ENCODE results near the gene CCDC43. TPM values are rescaled to one million over a fixed set of nuclear protein-coding genes. Genes with fewer than 3 reads are reported as not detected.

CCDC43 gene
- total and polyA plus RNA-seq, 2 of the 8 experiments (the other 6 are each of a cell fraction or from before 2014, with no cell fraction given): 4.9 to 38.1 TPM

GRCh38 chr17:44653954-44654353 is 35.6 kb downstream of the CCDC43 start:
- H4K20me1 ChIP-seq (replicated peaks in 1 of 2; ENCODE audit: control insufficient read depth in 1 of 2, insufficient read depth in 2 of 2, low read length in 2 of 2): no peaks in the 10 kb centered on the region
- H3K9ac ChIP-seq (replicated peaks in 1 of 4; ENCODE audit: extremely low read depth in 1 of 4, low read depth in 3 of 4, low read length in 3 of 4): no peak overlapping the region
- no peaks in the 10 kb centered on the region for H3K36me3 ChIP-seq (ENCODE audit: control insufficient read depth in 2 of 4, insufficient read depth in 4 of 4, low read length in 3 of 4)
- H2BK5ac ChIP-seq (ENCODE audit: low read depth, low read length): no peak overlapping the region
- H2BK120ac ChIP-seq (replicated peaks; ENCODE audit: low read depth, low read length): no peak overlapping the region
- H2AFZ ChIP-seq (ENCODE audit: low read length): no peak overlapping the region
- H3K27me3 ChIP-seq (replicated peaks in 1 of 4; ENCODE audit: control insufficient read depth in 3 of 4, extremely low read depth in 1 of 4, insufficient read depth in 3 of 4, low read length in 3 of 4): peaks cover 2 to 36% (median 27%) of the 10 kb centered on the region in 4 experiments
- H3K4ac ChIP-seq (replicated peaks; ENCODE audit: insufficient read length, low read depth, low read length): no peak overlapping the region
- no peak overlapping the region for H3K4me2 ChIP-seq (ENCODE audit: insufficient read depth in 1 of 2, low read depth in 2 of 2, low read length in 2 of 2)
- no peak overlapping the region for H3K27ac ChIP-seq (ENCODE audit: low read depth, low read length)
- H3K4me1 ChIP-seq (replicated peaks in 1 of 4; ENCODE audit: control insufficient read depth in 3 of 4, insufficient read depth in 4 of 4, low read length in 3 of 4): no peaks in the 10 kb centered on the region; a peak in 1 of 7 replicates
- 50% methylated on average over 1 of the region's 1 CpG; no CpG with 5 or more reads in 1 of the 2 experiments for WGBS, 2 experiments (ENCODE audit: extremely low coverage in 1 of 2, insufficient coverage in 1 of 2, insufficient read length in 1 of 2, insufficient replicate concordance in 2 of 2, low coverage in 1 of 2, low lambda C conversion rate in 2 of 2, missing lambda C conversion rate in 1 of 2)
- H2BK12ac ChIP-seq (ENCODE audit: low read depth, low read length): no peak overlapping the region
- TF ChIP-seq KDM1A (IDR thresholded peaks at IDR 0.05; ENCODE audit: borderline replicate concordance, low read length): no peak
- TF ChIP-seq YY1 (IDR thresholded peaks at IDR 0.05; ENCODE audit: low read depth, low read length): no peak
- no peak for TF ChIP-seq CHD2 (IDR thresholded peaks at IDR 0.05; ENCODE audit: low read length)
- no peak for TF ChIP-seq SIN3A (conservative IDR thresholded peaks at IDR 0.05 in 1 of 2, IDR thresholded peaks at IDR 0.05 in 1 of 2; ENCODE audit: low read depth in 1 of 2, low read length in 2 of 2)
- no peak for TF ChIP-seq POU5F1 (IDR thresholded peaks at IDR 0.05; ENCODE audit: low read depth, low read length)
- no peak overlapping the region for H4K5ac ChIP-seq (ENCODE audit: insufficient read length, low read depth, low read length)
- POLR2A ChIA-PET (ENCODE audit: partially characterized antibody): interaction anchor here (1.0 kb wide), 1 partner anchor 121 kb away, joined by 3 read pairs; no protein-coding TSS in a partner anchor
- no peak overlapping the region for H3K18ac ChIP-seq (ENCODE audit: extremely low read depth, low read length)
- peaks cover 2 to 3% of the 10 kb centered on the region in 2 experiments; a peak in 2 of 4 replicates for H3K9me3 ChIP-seq (ENCODE audit: insufficient read depth in 2 of 2, low read depth in 1 of 2, low read length in 1 of 2)
- H3K23me2 ChIP-seq (ENCODE audit: low read depth, low read length): peaks cover 3% of the 10 kb centered on the region; the same call in 1 of the 2 replicates
- H2BK20ac ChIP-seq (ENCODE audit: low read length): no peak overlapping the region
- FAIRE-seq (no peak), DNase-seq (ENCODE audit: low read depth in 1 of 2, low spot score in 2 of 2) (no peak)
- CTCF ChIA-PET (ENCODE audit: partially characterized antibody): interaction anchor here (0.9 to 1.5 kb wide), 2 partner anchors 18 to 121 kb away, joined by 4 to 8 read pairs; no protein-coding TSS in a partner anchor
- no peak overlapping the region for H4K8ac ChIP-seq (ENCODE audit: extremely low read depth, insufficient read depth, low read length)
- H3K79me2 ChIP-seq (ENCODE audit: control insufficient read depth in 1 of 2, insufficient read depth in 2 of 2, low read length in 2 of 2): no peaks in the 10 kb centered on the region
- no peaks in the 10 kb centered on the region for H3K79me1 ChIP-seq (ENCODE audit: low read depth, low read length)
- no peak overlapping the region for H3K56ac ChIP-seq (replicated peaks; ENCODE audit: insufficient read length, low read depth, low read length)
- no peak overlapping the region for H3K14ac ChIP-seq (ENCODE audit: insufficient read length)
- no peak overlapping the region for H3K4me3 ChIP-seq (ENCODE audit: extremely low read depth in 1 of 4, insufficient read depth in 2 of 4, low read depth in 3 of 4, low read length in 4 of 4)
- H2AK5ac ChIP-seq (ENCODE audit: low read depth, low read length): no peak overlapping the region
- H3K23ac ChIP-seq (ENCODE audit: insufficient read length): no peak overlapping the region
- H2BK15ac ChIP-seq (ENCODE audit: low read length): no peak overlapping the region
- H4K91ac ChIP-seq (replicated peaks; ENCODE audit: insufficient read length, low read length): no peak overlapping the region
